Measurements from ENCODE around the gene ROR1.

- TF ChIP-seq CTCF (IDR thresholded peaks at IDR 0.05): no peak
- no peak for TF ChIP-seq POLR2A (IDR thresholded peaks at IDR 0.05; ENCODE audit: low read depth)
- TF ChIP-seq POLR2AphosphoS5 (IDR thresholded peaks at IDR 0.05): no peak
- TF ChIP-seq EP300 (IDR thresholded peaks at IDR 0.05): no peak
Observed at GRCh38 chr1:63960326-63960725, 186.5 kb downstream of the ROR1 start.
